Lower leg skin (tissue), 4 donors: ENCODE data around the gene KRTAP10-5. TPM values are rescaled to one million over a fixed set of nuclear protein-coding genes. Genes with fewer than 3 reads are reported as not detected.
"Not testable (repeated sequence)": the region's sequence is repeated elsewhere in the genome, so short reads cannot be mapped to it uniquely, and the experiment has no call there.

Source experiments
- DNase-seq, 2 donors: peaks; one replicate each; pipeline ENCODE4 v3.0.0-alpha.2; 2019; ENCODE audit warnings: low spot score in 2 of 2
- H3K4me3 ChIP-seq: fragments of 200-600 bp; sonication (generic); 2 replicates; pipeline ENCODE4 v1.5.1; 2017; ENCODE audit warnings: mild to moderate bottlenecking, low read depth; ENCODE audit not compliant: poor library complexity, severe bottlenecking
- POLR2A ChIP-seq, 2 donors: fragments of 450-650 bp; IDR thresholded peaks; one replicate each; pipeline ENCODE4 v1.6.1; 2016 to 2017; ENCODE audit warnings: antibody characterized with exemption in 2 of 2, mild to moderate bottlenecking in 1 of 2, moderate library complexity in 1 of 2
- WGBS, 2 donors: methylation state at CpG; one replicate each; pipeline ENCODE4 v1.1.5; 2018; 5-methylcytosine and 5-hydroxymethylcytosine counted together
- intact Hi-C: fragments of 100-400 bp; cut with DNase I; formaldehyde crosslinking; loops from one replicate; pipeline ENCODE4 v1.15.0; 2023; ENCODE audit warnings: low total_unique reads
- total RNA-seq, 4 donors: library from RNA; depleted of rRNA; stranded (reverse); fragments of >200 nt; gene quantifications; one replicate each; pipeline ENCODE4 v1.1.0, GENCODE V29; 2016
- TF ChIP-seq, protein P1 (sequence below), 3 donors: fragments of 450-650 bp; IDR thresholded peaks; one replicate each; pipeline ENCODE4 v1.5.1; 2016; ENCODE audit warnings: antibody characterized with exemption in 3 of 3, mild to moderate bottlenecking in 3 of 3, moderate library complexity in 2 of 3

The KRTAP10-5 gene
- total RNA-seq, 4 donors from 2014 or later, result 6.1 TPM; not detected in 3

- 72 to 73% methylated on average over 20 of the region's 20 CpGs for WGBS, 2 donors
- no peak overlapping the region for H3K4me3 ChIP-seq
- no peak for TF ChIP-seq POLR2A (IDR thresholded peaks at IDR 0.05)
- TF ChIP-seq, protein P1, sequence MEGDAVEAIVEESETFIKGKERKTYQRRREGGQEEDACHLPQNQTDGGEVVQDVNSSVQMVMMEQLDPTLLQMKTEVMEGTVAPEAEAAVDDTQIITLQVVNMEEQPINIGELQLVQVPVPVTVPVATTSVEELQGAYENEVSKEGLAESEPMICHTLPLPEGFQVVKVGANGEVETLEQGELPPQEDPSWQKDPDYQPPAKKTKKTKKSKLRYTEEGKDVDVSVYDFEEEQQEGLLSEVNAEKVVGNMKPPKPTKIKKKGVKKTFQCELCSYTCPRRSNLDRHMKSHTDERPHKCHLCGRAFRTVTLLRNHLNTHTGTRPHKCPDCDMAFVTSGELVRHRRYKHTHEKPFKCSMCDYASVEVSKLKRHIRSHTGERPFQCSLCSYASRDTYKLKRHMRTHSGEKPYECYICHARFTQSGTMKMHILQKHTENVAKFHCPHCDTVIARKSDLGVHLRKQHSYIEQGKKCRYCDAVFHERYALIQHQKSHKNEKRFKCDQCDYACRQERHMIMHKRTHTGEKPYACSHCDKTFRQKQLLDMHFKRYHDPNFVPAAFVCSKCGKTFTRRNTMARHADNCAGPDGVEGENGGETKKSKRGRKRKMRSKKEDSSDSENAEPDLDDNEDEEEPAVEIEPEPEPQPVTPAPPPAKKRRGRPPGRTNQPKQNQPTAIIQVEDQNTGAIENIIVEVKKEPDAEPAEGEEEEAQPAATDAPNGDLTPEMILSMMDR (IDR thresholded peaks at IDR 0.05), result no peak
- intact Hi-C loops, result no loop called here
- peak in 1 of 2 donors; percentile 56 for DNase-seq
Observed at GRCh38 chr21:44593598-44594405, 13.4 kb upstream of the KRTAP10-5 start.

- TF ChIP-seq, protein P1 (IDR thresholded peaks at IDR 0.05), result no peak
- TF ChIP-seq POLR2A (IDR thresholded peaks at IDR 0.05), result no peak
- peak in 1 of 2 donors; percentile 81 for DNase-seq
- WGBS, 2 donors, result 51 to 52% methylated on average over 27 to 32 of the region's 33 CpGs
- intact Hi-C loops, result no loop called here
- H3K4me3 ChIP-seq, result no peak within 1 kb of the TSS
Observed at GRCh38 chr21:44592446-44593311, 12.3 kb upstream of the KRTAP10-5 start, which contains the start of gene KRTAP10-6. KRTAP10-6 (minus strand) TSS chr21:44592505; CDS start chr21:44592484, 21 bp downstream.

DNA sequence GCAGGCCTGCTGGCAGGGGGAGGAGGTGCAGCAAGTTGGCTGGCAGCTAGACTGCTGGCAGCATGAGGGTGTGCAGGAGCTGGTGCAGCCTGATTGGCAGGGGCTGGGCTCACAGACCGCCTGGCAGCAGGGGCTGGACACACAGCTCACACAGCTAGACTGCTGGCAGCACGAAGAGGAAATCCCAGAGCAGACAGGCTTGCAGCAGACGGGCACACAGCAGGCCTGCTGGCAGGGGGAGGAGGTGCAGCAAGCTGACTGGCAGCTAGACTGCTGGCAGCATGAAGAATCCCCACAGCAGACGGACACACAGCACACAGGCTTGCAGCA, 11.4 kb upstream of the KRTAP10-5 start:
- 10% methylated on average over 2 of the region's 4 CpGs; no CpG with 5 or more reads in 1 of the 2 donors for WGBS, 2 donors
- intact Hi-C loops, DNase-seq, H3K4me3 ChIP-seq: not testable (repeated sequence)

GRCh38 chr21:44590897-44591800, 10.7 kb upstream of the KRTAP10-5 start:
- DNase-seq, result peak in 1 of 2 donors; percentile 52
- H3K4me3 ChIP-seq, intact Hi-C loops: not testable (repeated sequence)
- 45 to 60% methylated on average over 17 to 19 of the region's 19 CpGs for WGBS, 2 donors

DNA sequence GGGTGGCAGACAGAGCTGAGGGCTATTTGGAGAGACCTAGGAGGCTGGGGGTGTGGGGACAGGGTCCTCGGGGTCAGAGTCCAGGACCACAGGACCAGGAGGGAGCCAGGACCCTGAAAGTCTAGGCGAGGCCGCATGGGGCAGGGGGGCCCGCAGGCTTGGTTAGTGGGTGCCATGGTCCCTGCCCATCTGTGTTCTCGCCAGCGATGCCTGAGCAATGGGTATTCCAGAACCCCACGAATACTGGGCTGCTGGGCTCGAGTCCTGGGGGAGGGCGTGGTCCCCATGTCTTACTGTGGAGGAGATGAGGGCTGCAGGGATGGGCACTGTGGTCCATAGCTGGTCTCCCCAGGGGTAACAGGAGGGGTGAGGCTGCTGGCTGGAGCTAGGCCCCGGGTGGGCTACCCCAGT, 9.9 kb upstream of the KRTAP10-5 start:
- TF ChIP-seq POLR2A (IDR thresholded peaks at IDR 0.05), result no peak
- TF ChIP-seq, protein P1 (IDR thresholded peaks at IDR 0.05), result no peak
- DNase-seq, result peak in 1 of 2 donors; percentile 79
- H3K4me3 ChIP-seq, result no peak overlapping the region
- 73 to 81% methylated on average over 7 to 9 of the region's 10 CpGs for WGBS, 2 donors
- intact Hi-C loops, result no loop called here

GRCh38 chr21:44589586-44590305, 9.3 kb upstream of the KRTAP10-5 start:
- 83 to 85% methylated on average over 22 to 24 of the region's 24 CpGs for WGBS, 2 donors
- DNase-seq, result peak in 1 of 2 donors; percentile 77
- TF ChIP-seq, protein P1 (IDR thresholded peaks at IDR 0.05), result no peak
- intact Hi-C loops, result no loop called here
- H3K4me3 ChIP-seq, result no peak overlapping the region
